PC-9 (cell line): ENCODE results near the gene SPAG9. TPM values are rescaled to one million over a fixed set of nuclear protein-coding genes. Genes with fewer than 3 reads are reported as not detected.

ENCODE experiments used
- BruUV-seq: library from RNA; stranded (reverse); fragments of 400-500 nt; replicated peaks from 2 replicates; lab custom pipeline; 2021; lab: Mats Ljungman, UMichigan
- CTCF ChIA-PET: fragments of 300-600 bp; sonication (Branson Sonifier 250); formaldehyde crosslinking; loops from one replicate; lab custom pipeline; 2022; ENCODE audit warnings: antibody characterized with exemption; lab: Charles Lee
- POLR2A ChIA-PET: fragments of 300-600 bp; sonication (Branson Sonifier 250); formaldehyde crosslinking; loops from one replicate; lab custom pipeline; 2022; ENCODE audit warnings: antibody characterized with exemption; ENCODE audit not compliant: unreplicated experiment; lab: Charles Lee
- DNase-seq, 2 experiments: peaks; one replicate each; pipeline versions ENCODE4 v3.0.0 to v3.0.0-alpha.2; 2015 to 2022; ENCODE audit warnings: mixed read lengths in 1 of 2
- H2AFZ ChIP-seq: fragments of 200-600 bp; sonication (generic); 2 replicates; pipeline ENCODE4 v1.8.1; 2017; ENCODE audit warnings: antibody characterized with exemption
- H3F3A ChIP-seq: fragments of 200-600 bp; sonication (generic); 2 replicates; pipeline ENCODE4 v1.8.1; 2017; ENCODE audit warnings: antibody characterized with exemption, mild to moderate bottlenecking, low read depth; ENCODE audit not compliant: insufficient read depth
- H3K27ac ChIP-seq: fragments of 200-600 bp; sonication (generic); 2 replicates; pipeline ENCODE4 v1.6.1; 2016; ENCODE audit warnings: mixed run types
- H3K27me3 ChIP-seq: fragments of 200-600 bp; sonication (generic); 2 replicates; pipeline ENCODE4 v1.6.1; 2016; ENCODE audit warnings: low read depth, mixed run types; ENCODE audit not compliant: insufficient read depth
- H3K36me3 ChIP-seq: fragments of 200-600 bp; sonication (generic); 2 replicates; pipeline ENCODE4 v1.6.1; 2016; ENCODE audit warnings: low read depth, mixed run types
- H3K4me1 ChIP-seq: fragments of 200-600 bp; sonication (generic); replicated peaks from 2 replicates; pipeline ENCODE4 v1.6.1; 2016; ENCODE audit warnings: mixed run types; ENCODE audit not compliant: insufficient read depth
- H3K4me2 ChIP-seq: fragments of 200-600 bp; sonication (generic); 2 replicates; pipeline ENCODE4 v1.6.1; 2017; ENCODE audit warnings: mixed run types
- H3K4me3 ChIP-seq: fragments of 200-600 bp; sonication (generic); 2 replicates; pipeline ENCODE4 v1.6.1; 2016; ENCODE audit warnings: mixed run types
- H3K79me2 ChIP-seq: fragments of 200-600 bp; sonication (generic); 2 replicates; pipeline ENCODE4 v1.6.1; 2017; ENCODE audit warnings: low read depth, mixed run types
- H3K9me2 ChIP-seq: fragments of 200-600 bp; sonication (generic); 2 replicates; pipeline ENCODE4 v1.8.1; 2017; ENCODE audit warnings: mild to moderate bottlenecking; ENCODE audit not compliant: insufficient read depth
- H3K9me3 ChIP-seq: fragments of 200-600 bp; sonication (generic); 2 replicates; pipeline ENCODE4 v1.8.1; 2016; ENCODE audit warnings: low read depth; ENCODE audit not compliant: insufficient read depth
- H4K20me1 ChIP-seq: fragments of 200-600 bp; sonication (generic); 2 replicates; pipeline ENCODE4 v1.8.1; 2017; ENCODE audit not compliant: insufficient read depth
- CTCF ChIP-seq: fragments of 200-600 bp; sonication (generic); conservative IDR thresholded peaks from 2 replicates; pipeline ENCODE4 v1.6.1; 2017; ENCODE audit warnings: mixed run types, antibody characterized with exemption, mild to moderate bottlenecking, moderate library complexity
- EZH2 ChIP-seq: fragments of 200-600 bp; sonication (generic); IDR thresholded peaks from 2 replicates; pipeline ENCODE4 v1.8.0; 2017; ENCODE audit warnings: antibody characterized with exemption, low read depth
- intact Hi-C: fragments of 100-400 bp; cut with micrococcal nuclease; formaldehyde crosslinking; loops from one replicate; pipeline ENCODE4 v1.10.0; 2022; ENCODE audit not compliant: unreplicated experiment
- total RNA-seq: library from RNA; stranded (reverse); gene quantifications from 2 replicates; pipeline ENCODE4 v1.2.3, GENCODE V29; 2021

Gene SPAG9
- total RNA-seq, 1 experiment from 2014 or later, result 51.8 TPM

- Histone ChIP-seq H3K79me2 (no peaks in the 10 kb centered on the region), H3K4me2 (peak overlapping the region; percentile 3; the same call in 1 of the 2 replicates), H3K4me1 (no peaks in the 10 kb centered on the region), H3K9me3 (no peaks in the 10 kb centered on the region), H2AFZ (no peak overlapping the region), H4K20me1 (no peaks in the 10 kb centered on the region), H3K27ac (no peak overlapping the region), H3K4me3 (no peak overlapping the region), H3K27me3 (no peaks in the 10 kb centered on the region), H3K36me3 (no peaks in the 10 kb centered on the region), H3F3A (peaks cover 11% of the 10 kb centered on the region; the same call in 1 of the 2 replicates), H3K9me2 (no peaks in the 10 kb centered on the region)
- TF ChIP-seq CTCF (no peak), EZH2 (no peak)
- ChIA-PET CTCF (interaction anchor here (0.6 kb wide), 1 partner anchor 146 kb away, joined by 8 read pairs; no protein-coding TSS in a partner anchor), POLR2A (interaction anchor here (0.6 kb wide), 1 partner anchor 345 kb away, joined by 3 read pairs; no protein-coding TSS in a partner anchor)
- intact Hi-C loops, result no loop called here
- no peak for DNase-seq
- BruUV-seq, result no TSS peak
Measured at GRCh38 chr17:51029568-51030463, 90.9 kb downstream of the SPAG9 start.

- no peak for DNase-seq
- peaks cover 11% of the 10 kb centered on the region; the same call in 1 of the 2 replicates for H3F3A ChIP-seq
- TF ChIP-seq EZH2, result no peak
- TF ChIP-seq CTCF, result no peak
- ChIA-PET CTCF (no interaction called here), POLR2A (no interaction called here)
- H3K9me2 ChIP-seq, result no peaks in the 10 kb centered on the region
- H3K27ac ChIP-seq, result no peak overlapping the region
- H3K9me3 ChIP-seq, result no peaks in the 10 kb centered on the region
- no peaks in the 10 kb centered on the region for H3K4me1 ChIP-seq
- no peaks in the 10 kb centered on the region for H3K36me3 ChIP-seq
- H4K20me1 ChIP-seq, result no peaks in the 10 kb centered on the region
- intact Hi-C loops, result no loop called here
- no peaks in the 10 kb centered on the region for H3K79me2 ChIP-seq
- H3K27me3 ChIP-seq, result no peaks in the 10 kb centered on the region
- no peak overlapping the region for H3K4me3 ChIP-seq
- H2AFZ ChIP-seq, result no peak overlapping the region
- BruUV-seq, result no TSS peak
- H3K4me2 ChIP-seq, result no peak overlapping the region
Measured at GRCh38 chr17:51029142-51029541, 91.5 kb downstream of the SPAG9 start.

GRCh38 chr17:51028176-51028863 is 92.3 kb downstream of the SPAG9 start:
- no TSS peak for BruUV-seq
- DNase-seq, result no peak
- TF ChIP-seq CTCF (no peak), EZH2 (no peak)
- Histone ChIP-seq H3K9me3 (no peaks in the 10 kb centered on the region), H3K4me1 (no peaks in the 10 kb centered on the region), H3K4me3 (no peak overlapping the region), H4K20me1 (no peaks in the 10 kb centered on the region), H2AFZ (no peak overlapping the region), H3K4me2 (no peak overlapping the region), H3K36me3 (no peaks in the 10 kb centered on the region), H3K79me2 (no peaks in the 10 kb centered on the region), H3K27me3 (no peaks in the 10 kb centered on the region), H3K9me2 (no peaks in the 10 kb centered on the region), H3K27ac (no peak overlapping the region), H3F3A (peaks cover 15% of the 10 kb centered on the region; the same call in 1 of the 2 replicates)
- intact Hi-C loops, result no loop called here
- POLR2A ChIA-PET, result interaction anchor here (0.6 kb wide), 1 partner anchor 143 kb away, joined by 11 read pairs; no protein-coding TSS in a partner anchor
- CTCF ChIA-PET, result interaction anchor here (0.6 kb wide), 2 partner anchors 79 to 99 kb away, joined by 3 read pairs; no protein-coding TSS in a partner anchor
